Vagina (tissue), 2 donors: Measurements from ENCODE around the gene FADS6.

Source experiments
- POLR2AphosphoS5 ChIP-seq, 2 donors: sonication (generic); formaldehyde crosslinking; IDR thresholded peaks; one replicate each; pipeline ENCODE4 v1.9.0; 2017; ENCODE audit warnings: antibody characterized with exemption in 2 of 2, mild to moderate bottlenecking in 2 of 2, low read depth in 1 of 2; ENCODE audit not compliant: insufficient read depth in 1 of 2
- TF ChIP-seq, protein P1 (sequence below), 3 experiments: fragments of 450-650 bp in 2 of 3; fragments of 200-600 bp in 1 of 3; sonication (generic) in 1 of 3; IDR thresholded peaks; one replicate each; pipeline ENCODE4 v1.5.1; 2017 to 2019; ENCODE audit warnings: antibody characterized with exemption in 3 of 3, mild to moderate bottlenecking in 2 of 3, moderate library complexity in 2 of 3

DNA sequence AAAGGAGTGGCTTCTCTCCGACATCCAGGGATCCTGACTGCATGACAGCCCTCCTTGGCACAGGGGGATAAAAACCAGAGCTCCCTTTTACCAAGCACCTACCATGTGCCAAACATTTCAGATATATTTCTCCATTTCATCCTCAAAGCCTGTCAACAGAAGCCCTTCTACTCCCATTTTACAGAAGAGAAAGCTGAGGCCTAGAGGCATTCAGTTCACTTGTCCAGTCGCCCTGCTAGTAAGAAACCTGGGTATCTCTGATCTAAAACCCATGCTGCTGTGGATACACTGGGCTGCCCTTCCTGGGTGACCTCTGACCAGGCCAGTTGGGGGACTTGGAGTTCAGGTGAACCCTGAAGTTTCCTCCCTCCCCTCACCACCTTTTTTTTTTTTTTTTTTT is 14.8 kb downstream of the FADS6 start:
- TF ChIP-seq POLR2AphosphoS5 (IDR thresholded peaks at IDR 0.05; ENCODE audit: insufficient read depth in 1 of 2, low read depth in 1 of 2) = no peak
- TF ChIP-seq, protein P1, sequence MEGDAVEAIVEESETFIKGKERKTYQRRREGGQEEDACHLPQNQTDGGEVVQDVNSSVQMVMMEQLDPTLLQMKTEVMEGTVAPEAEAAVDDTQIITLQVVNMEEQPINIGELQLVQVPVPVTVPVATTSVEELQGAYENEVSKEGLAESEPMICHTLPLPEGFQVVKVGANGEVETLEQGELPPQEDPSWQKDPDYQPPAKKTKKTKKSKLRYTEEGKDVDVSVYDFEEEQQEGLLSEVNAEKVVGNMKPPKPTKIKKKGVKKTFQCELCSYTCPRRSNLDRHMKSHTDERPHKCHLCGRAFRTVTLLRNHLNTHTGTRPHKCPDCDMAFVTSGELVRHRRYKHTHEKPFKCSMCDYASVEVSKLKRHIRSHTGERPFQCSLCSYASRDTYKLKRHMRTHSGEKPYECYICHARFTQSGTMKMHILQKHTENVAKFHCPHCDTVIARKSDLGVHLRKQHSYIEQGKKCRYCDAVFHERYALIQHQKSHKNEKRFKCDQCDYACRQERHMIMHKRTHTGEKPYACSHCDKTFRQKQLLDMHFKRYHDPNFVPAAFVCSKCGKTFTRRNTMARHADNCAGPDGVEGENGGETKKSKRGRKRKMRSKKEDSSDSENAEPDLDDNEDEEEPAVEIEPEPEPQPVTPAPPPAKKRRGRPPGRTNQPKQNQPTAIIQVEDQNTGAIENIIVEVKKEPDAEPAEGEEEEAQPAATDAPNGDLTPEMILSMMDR (IDR thresholded peaks at IDR 0.05) = no peak
